ENCODE data around the gene TBC1D22A.

Gene TBC1D22A

DNA sequence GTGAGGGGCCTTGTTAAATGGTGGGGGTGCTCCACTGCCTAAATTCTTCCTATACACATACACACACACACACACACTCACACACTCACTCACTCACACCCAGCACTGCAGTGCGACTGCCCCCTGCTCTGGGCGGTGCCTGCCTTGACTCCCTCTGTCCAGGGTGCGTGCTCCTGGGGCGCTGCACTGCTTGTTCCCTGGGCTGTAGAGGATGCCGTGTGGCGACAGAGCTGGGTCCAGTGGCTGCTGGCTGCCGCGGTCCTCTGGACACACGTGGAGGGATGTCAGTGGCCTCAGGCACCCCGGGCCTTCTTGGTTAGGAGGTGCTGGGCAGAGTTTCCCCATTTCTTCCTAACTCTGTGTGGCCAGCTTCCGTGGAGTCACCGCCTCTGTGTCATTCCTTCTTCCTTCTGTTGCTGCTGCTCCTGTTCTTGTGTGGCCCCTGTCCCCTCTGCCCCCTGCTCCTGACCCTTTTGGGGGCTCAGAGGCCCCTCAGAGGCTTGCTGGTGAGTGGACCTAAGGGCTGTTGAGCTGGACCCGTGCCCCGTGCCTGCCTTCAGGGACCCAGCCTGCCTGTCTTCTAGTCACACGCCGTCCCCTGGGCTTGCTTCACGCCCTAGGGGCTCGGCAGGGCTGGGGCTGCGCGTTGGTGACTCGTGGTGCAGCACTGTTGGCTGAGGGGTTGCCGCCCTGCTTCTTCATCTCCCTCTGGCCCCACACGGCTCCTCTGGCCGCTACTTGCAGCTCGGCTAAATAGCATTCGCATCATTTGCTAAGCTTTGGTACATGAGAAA lies 147.0 kb downstream of the TBC1D22A start:
- DNase-seq (ENCODE audit: low read depth), result no peak

GRCh38 chr22:46910624-46911023 lies 148.2 kb downstream of the TBC1D22A start:
- DNase-seq (ENCODE audit: low read depth), result no peak

DNA sequence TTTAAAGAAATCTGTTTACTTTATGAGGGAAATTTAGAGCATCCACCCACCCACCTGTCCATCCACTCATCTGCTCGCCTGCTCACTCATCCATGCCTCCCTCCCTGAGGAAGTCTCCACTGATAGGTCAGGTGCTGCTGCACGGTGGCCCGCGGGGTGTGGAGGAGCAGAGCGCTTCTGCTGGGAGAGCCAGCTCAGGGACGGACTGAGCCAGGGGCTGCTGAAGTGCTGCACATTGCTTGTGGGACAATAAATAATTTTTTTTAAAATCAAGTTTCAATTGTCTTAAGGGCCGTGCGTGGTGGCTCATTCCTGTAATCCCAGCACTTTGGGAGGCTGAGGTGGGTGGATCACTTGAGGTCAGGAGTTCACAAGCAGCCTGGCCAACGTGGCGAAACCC lies 148.9 kb downstream of the TBC1D22A start:
- DNase-seq (ENCODE audit: low read depth), result no peak

- no peak for DNase-seq (ENCODE audit: low read depth)
Measured at GRCh38 chr22:46913351-46913750, 150.9 kb downstream of the TBC1D22A start.

DNA sequence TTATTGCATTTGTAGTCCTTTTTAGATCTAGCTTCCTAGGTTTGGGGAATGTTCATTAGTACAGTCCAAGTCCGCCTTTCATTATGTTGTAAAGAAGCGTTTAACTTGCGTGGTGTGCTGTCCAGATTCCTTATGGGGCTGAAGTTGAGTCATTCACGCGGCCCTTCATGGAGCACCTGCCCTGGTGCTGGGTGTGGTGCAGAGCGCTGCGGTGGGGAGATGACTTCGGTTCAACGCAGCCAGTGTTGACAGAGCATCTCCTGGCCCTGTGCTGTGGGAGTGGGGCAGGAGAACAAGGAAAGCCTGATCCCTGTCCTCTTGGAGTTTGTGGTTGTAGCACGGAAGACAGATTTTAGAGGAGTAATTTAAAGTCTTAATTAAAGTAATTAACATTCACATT lies 152.0 kb downstream of the TBC1D22A start:
- no peak for DNase-seq (ENCODE audit: low read depth)

- DNase-seq (ENCODE audit: low read depth), result no peak
Measured at GRCh38 chr22:46914916-46915894, 152.8 kb downstream of the TBC1D22A start.

- DNase-seq (ENCODE audit: low read depth), result no peak
Measured at GRCh38 chr22:46915950-46916730, 153.7 kb downstream of the TBC1D22A start.

GRCh38 chr22:46916886-46917770 lies 154.7 kb downstream of the TBC1D22A start:
- DNase-seq (ENCODE audit: low read depth), result no peak

DNA sequence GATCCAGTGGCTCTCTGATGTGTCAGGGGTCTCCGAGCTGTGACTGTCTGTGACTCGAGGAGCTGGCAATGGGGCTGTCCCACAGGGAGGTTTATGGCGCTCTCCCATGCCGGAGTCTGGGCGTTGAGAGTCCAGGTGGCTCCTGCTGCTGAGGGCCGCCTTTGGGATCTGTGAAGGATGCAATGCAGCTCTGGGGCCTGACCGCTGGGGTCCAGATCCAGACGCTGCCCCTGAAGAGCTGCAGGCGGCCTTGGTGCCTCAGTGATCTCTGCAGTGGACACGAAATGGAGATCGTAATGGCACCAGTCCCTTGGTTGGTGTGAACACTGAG lies 155.3 kb downstream of the TBC1D22A start:
- no peak for DNase-seq (ENCODE audit: low read depth)

- DNase-seq (ENCODE audit: low read depth), result no peak
Measured at GRCh38 chr22:46918197-46918596, 155.7 kb downstream of the TBC1D22A start.

DNA sequence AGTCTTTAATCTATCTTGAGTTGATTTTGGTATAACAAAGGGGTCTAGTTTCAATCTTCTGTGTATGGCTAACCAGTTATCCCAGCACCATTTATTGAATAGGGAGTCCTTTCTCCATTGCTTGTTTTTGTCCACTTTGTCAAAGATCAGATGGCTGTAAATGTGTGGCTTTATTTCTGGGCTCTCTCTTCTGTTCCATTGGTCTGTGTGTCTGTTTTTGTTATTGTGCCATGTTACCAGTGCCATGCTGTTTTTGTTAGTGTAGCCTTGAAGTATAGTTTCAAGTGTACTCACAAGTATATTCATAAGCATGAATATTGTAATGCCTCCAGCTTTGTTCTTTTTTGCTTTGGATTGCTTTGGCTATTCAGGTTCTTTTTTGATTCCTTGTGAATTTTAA lies 159.6 kb downstream of the TBC1D22A start:
- DNase-seq (ENCODE audit: low read depth), result no peak

- no peak for DNase-seq (ENCODE audit: low read depth)
Measured at GRCh38 chr22:46923394-46923793, 160.9 kb downstream of the TBC1D22A start.

GRCh38 chr22:46925818-46926217 lies 163.4 kb downstream of the TBC1D22A start:
- DNase-seq (ENCODE audit: low read depth), result no peak

- no peak for DNase-seq (ENCODE audit: low read depth)
Measured at GRCh38 chr22:46929046-46929709, 166.7 kb downstream of the TBC1D22A start.

DNA sequence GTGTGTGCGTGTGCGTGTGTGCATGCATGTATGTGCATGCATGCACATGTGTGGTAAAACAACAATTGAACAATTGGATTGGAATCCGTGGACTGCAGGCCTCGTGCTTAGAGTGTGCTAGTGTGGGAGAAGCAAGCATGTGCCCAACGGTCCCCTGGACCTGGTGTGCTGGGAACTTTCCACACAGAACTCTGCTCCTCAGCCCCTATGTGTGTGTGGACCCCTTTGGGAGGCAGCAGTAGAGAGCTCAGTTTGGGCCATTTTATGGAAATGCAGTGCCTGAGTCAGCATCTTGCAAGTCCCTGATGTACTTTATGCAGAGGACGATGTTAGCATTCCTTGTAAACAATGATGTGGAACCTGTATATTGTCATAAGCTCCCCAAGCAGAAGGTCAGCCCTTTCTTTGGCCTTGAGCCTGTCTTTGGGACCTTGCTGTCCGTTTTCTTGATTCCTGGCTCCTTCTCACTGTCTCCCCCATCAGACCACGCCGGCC lies 167.3 kb downstream of the TBC1D22A start:
- DNase-seq (ENCODE audit: low read depth), result no peak

DNA sequence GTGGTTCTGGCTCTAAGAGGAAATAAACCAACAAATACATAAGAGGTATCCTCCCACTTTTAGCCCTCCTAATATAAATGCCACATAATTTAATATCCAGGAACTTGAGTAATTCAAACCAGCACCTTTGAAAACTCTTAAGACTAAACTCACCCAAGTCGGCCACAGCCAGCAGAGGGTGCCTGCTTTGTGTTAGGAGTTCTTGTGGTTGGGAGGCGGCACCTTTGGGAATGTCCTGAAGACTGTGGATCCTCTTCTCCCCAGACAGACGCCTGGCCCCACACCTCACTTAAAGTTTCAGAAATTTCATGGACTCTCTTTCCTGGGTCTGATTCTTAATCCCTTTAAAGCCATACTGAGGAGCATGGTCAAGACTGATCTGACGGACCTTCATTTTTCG lies 169.0 kb downstream of the TBC1D22A start:
- no peak for DNase-seq (ENCODE audit: low read depth)

DNA sequence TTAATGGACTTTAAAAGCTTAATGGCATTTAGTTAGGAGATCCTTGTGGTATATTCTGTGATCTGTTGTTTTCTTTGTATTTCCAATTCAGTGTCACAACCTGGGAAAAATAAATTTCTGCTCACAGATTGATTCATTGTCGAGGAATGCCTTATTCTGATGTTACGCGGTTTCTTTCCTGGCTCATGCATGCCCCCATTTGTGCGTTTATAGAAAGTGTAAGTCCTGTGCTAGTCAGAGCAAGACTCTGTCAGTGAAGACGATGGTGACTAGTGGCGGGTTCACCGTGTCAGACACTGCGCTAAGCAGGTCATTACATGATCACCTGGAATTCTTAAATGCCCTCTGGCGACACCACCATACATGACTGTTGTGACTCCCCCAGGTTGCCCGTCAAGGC lies 169.4 kb downstream of the TBC1D22A start:
- DNase-seq (ENCODE audit: low read depth), result no peak

- DNase-seq (ENCODE audit: low read depth), result no peak
Measured at GRCh38 chr22:46933040-46933930, 170.8 kb downstream of the TBC1D22A start.

DNA sequence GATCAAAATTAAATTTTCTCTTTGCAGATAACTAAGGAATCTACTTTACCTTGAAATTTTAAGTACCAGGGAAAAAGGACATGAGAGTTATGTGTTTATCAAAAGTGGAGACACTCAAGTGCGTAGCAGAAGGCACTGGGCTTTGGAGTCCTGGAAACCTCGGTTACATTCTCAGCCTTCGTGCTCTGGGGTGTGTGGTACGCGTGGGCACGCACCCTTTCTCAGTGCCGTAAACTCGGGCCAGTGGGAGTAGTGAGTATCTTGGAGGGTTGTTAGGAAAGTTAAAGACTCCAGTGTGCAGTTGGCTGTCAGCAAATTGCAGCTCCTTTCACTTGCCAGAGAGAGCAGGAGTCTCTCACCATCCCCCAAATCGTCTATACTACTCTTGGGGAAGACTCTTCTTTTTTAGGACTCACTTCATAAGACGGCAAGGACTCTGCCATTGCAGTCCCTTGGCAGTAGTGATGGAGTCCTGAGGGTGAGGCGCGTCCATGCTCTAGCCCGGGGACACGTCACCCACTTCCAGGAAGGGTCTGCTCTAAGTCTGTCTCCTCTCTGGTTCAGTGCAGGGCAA lies 171.8 kb downstream of the TBC1D22A start:
- DNase-seq (ENCODE audit: low read depth), result no peak
